HG03095 (cell line): ENCODE results near the gene MISFA.
"Not testable (repeated sequence)": the region's sequence is repeated elsewhere in the genome, so short reads cannot be mapped to it uniquely, and the experiment has no call there.

Experiments used
- ATAC-seq: cut with Tn5 transposase; IDR thresholded peaks from one replicate; pipeline ENCODE4 v1.9.1; 2021; ENCODE audit warnings: moderate library complexity; ENCODE audit not compliant: unreplicated experiment

MISFA gene

GRCh38 chr11:18599739-18600230 lies at the start of gene MISFA:
MISFA (plus strand) TSS chr11:18599789; CDS start chr11:18599929, 140 bp downstream.
- no peak for ATAC-seq

GRCh38 chr11:18563090-18563730 lies 36.4 kb upstream of the MISFA start:
- ATAC-seq = no peak

- no peak for ATAC-seq
Measured at GRCh38 chr11:18564149-18564548, 35.4 kb upstream of the MISFA start.

GRCh38 chr11:18566406-18566805 lies 33.2 kb upstream of the MISFA start:
- no peak for ATAC-seq

- no peak for ATAC-seq
Measured at GRCh38 chr11:18567081-18567480, 32.5 kb upstream of the MISFA start.

- no peak for ATAC-seq
Measured at GRCh38 chr11:18575361-18575760, 24.2 kb upstream of the MISFA start.

GRCh38 chr11:18578975-18579598 lies 20.5 kb upstream of the MISFA start:
- ATAC-seq = peak; percentile 52

- no peak for ATAC-seq
Measured at GRCh38 chr11:18580113-18580766, 19.3 kb upstream of the MISFA start.

- no peak for ATAC-seq
Measured at GRCh38 chr11:18581825-18582224, 17.8 kb upstream of the MISFA start.

GRCh38 chr11:18588297-18589252 lies 11.0 kb upstream of the MISFA start, which contains the start of gene UEVLD:
UEVLD (minus strand) TSS chr11:18588734; CDS start chr11:18588654, 80 bp downstream.
- ATAC-seq = peak; percentile 53

GRCh38 chr11:18590571-18590970 lies 9.0 kb upstream of the MISFA start:
- ATAC-seq = no peak

GRCh38 chr11:18594088-18594487 lies 5.5 kb upstream of the MISFA start:
- not testable (repeated sequence) for ATAC-seq

- ATAC-seq = no peak
Measured at GRCh38 chr11:18594999-18595749, 4.4 kb upstream of the MISFA start.

- no peak for ATAC-seq
Measured at GRCh38 chr11:18600915-18601569, 1.5 kb downstream of the MISFA start.

- no peak for ATAC-seq
Measured at GRCh38 chr11:18608376-18608775, 8.8 kb downstream of the MISFA start.

GRCh38 chr11:18611196-18611595 lies 11.6 kb downstream of the MISFA start:
- ATAC-seq = no peak

- no peak for ATAC-seq
Measured at GRCh38 chr11:18612394-18612793, 12.8 kb downstream of the MISFA start.

GRCh38 chr11:18614667-18615066 lies 15.1 kb downstream of the MISFA start:
- ATAC-seq = no peak

GRCh38 chr11:18615628-18616392 lies 16.2 kb downstream of the MISFA start:
- peak; percentile 85 for ATAC-seq
